Sciatic nerve (tissue), 2 donors: ENCODE results near the gene GGA2. TPM values are rescaled to one million over a fixed set of nuclear protein-coding genes. Genes with fewer than 3 reads are reported as not detected.

Source experiments
- ATAC-seq: fragments of 200-7000 bp; cut with Tn5 transposase; one replicate; pipeline ENCODE4 v1.9.1; 2020; ENCODE audit warnings: mild to moderate bottlenecking, moderate library complexity
- DNase-seq: peaks from one replicate; pipeline ENCODE4 v3.0.0-alpha.2; 2020; ENCODE audit warnings: low spot score
- intact Hi-C: fragments of 100-400 bp; cut with DNase I; formaldehyde crosslinking; loops from one replicate; pipeline ENCODE4 v1.14.2; 2022
- total RNA-seq: library from RNA; stranded (reverse); fragmentation: NEBNext Ultra II Directional; extraction: Animal tissue kit (Norgen Biotek cat#: 25700); gene quantifications from one replicate; pipeline ENCODE4 v1.2.1, GENCODE V29; 2021
- donor health status: DM: no; HTN: no; CAD: no.
- donor health status: DM: no; HTN: no; CAD: no.

Gene GGA2
- total RNA-seq, 1 donor from 2014 or later: 62.9 TPM

GRCh38 chr16:23508589-23509440 lies 1.5 kb downstream of the GGA2 start:
- intact Hi-C loops: no loop called here
- no peak for ATAC-seq
- DNase-seq: no peak

GRCh38 chr16:23506606-23506994 lies 3.7 kb downstream of the GGA2 start:
- DNase-seq: no peak
- no peak for ATAC-seq
- intact Hi-C loops: no loop called here

- no peak for ATAC-seq
- no peak for DNase-seq
- intact Hi-C loops: no loop called here
Observed at GRCh38 chr16:23505671-23506605, 4.4 kb downstream of the GGA2 start.

- intact Hi-C loops: no loop called here
- DNase-seq: no peak
- no peak for ATAC-seq
Observed at GRCh38 chr16:23505180-23505665, 5.1 kb downstream of the GGA2 start.

- no peak for DNase-seq
- ATAC-seq: peak; percentile 75
- intact Hi-C loops: no loop called here
Observed at GRCh38 chr16:23504453-23505179, 5.7 kb downstream of the GGA2 start.

GRCh38 chr16:23504076-23504452 lies 6.2 kb downstream of the GGA2 start:
- intact Hi-C loops: no loop called here
- peak; percentile 75 for ATAC-seq

GRCh38 chr16:23502466-23502865 lies 7.8 kb downstream of the GGA2 start:
- DNase-seq: no peak
- ATAC-seq: no peak
- intact Hi-C loops: no loop called here

More at GRCh38 chr16:23504076-23504452, 6.2 kb downstream of the GGA2 start:
- DNase-seq: no peak

- ATAC-seq (no peak), DNase-seq (no peak)
- intact Hi-C loops: no loop called here
Observed at GRCh38 chr16:23501291-23501690, 9.0 kb downstream of the GGA2 start.

- no peak for DNase-seq
- intact Hi-C loops: no loop called here
- ATAC-seq: no peak
Observed at GRCh38 chr16:23500862-23501225, 9.4 kb downstream of the GGA2 start.

- no peak for ATAC-seq
- intact Hi-C loops: no loop called here
- no peak for DNase-seq
Observed at GRCh38 chr16:23500212-23500861, 10.0 kb downstream of the GGA2 start.

- intact Hi-C loops: no loop called here
- DNase-seq (no peak), ATAC-seq (no peak)
Observed at GRCh38 chr16:23499801-23500200, 10.5 kb downstream of the GGA2 start.

- no peak for ATAC-seq
- DNase-seq: no peak
- intact Hi-C loops: no loop called here
Observed at GRCh38 chr16:23498863-23499262, 11.4 kb downstream of the GGA2 start.

- DNase-seq: no peak
- ATAC-seq: no peak
- intact Hi-C loops: no loop called here
Observed at GRCh38 chr16:23497543-23497868, 12.8 kb downstream of the GGA2 start.

GRCh38 chr16:23496821-23497542 lies 13.3 kb downstream of the GGA2 start:
- peak; percentile 62 for ATAC-seq
- intact Hi-C loops: no loop called here
- no peak for DNase-seq

GRCh38 chr16:23495671-23496070 lies 14.6 kb downstream of the GGA2 start:
- DNase-seq (no peak), ATAC-seq (no peak)
- intact Hi-C loops: no loop called here

GRCh38 chr16:23494188-23494587 lies 16.1 kb downstream of the GGA2 start:
- intact Hi-C loops: no loop called here
- no peak for DNase-seq
- ATAC-seq: no peak

- ATAC-seq (no peak), DNase-seq (no peak)
- intact Hi-C loops: no loop called here
Observed at GRCh38 chr16:23491490-23492391, 18.6 kb downstream of the GGA2 start.
